Uterus (tissue), 2 donors: ENCODE data around the gene CLMN.

ENCODE experiments used
- CTCF ChIP-seq, 4 experiments: fragments of 200-600 bp in 2 of 4; fragments of 450-650 bp in 2 of 4; sonication (generic) in 2 of 4; IDR thresholded peaks; one replicate each; pipeline ENCODE4 v1.5.1; 2016 to 2019; ENCODE audit warnings: antibody characterized with exemption in 4 of 4, mild to moderate bottlenecking in 2 of 4, moderate library complexity in 1 of 4
- POLR2A ChIP-seq, 2 donors: fragments of 450-650 bp; IDR thresholded peaks; one replicate each; pipeline ENCODE4 v1.6.1; 2016; ENCODE audit warnings: antibody characterized with exemption in 2 of 2, mild to moderate bottlenecking in 1 of 2, moderate library complexity in 1 of 2

DNA sequence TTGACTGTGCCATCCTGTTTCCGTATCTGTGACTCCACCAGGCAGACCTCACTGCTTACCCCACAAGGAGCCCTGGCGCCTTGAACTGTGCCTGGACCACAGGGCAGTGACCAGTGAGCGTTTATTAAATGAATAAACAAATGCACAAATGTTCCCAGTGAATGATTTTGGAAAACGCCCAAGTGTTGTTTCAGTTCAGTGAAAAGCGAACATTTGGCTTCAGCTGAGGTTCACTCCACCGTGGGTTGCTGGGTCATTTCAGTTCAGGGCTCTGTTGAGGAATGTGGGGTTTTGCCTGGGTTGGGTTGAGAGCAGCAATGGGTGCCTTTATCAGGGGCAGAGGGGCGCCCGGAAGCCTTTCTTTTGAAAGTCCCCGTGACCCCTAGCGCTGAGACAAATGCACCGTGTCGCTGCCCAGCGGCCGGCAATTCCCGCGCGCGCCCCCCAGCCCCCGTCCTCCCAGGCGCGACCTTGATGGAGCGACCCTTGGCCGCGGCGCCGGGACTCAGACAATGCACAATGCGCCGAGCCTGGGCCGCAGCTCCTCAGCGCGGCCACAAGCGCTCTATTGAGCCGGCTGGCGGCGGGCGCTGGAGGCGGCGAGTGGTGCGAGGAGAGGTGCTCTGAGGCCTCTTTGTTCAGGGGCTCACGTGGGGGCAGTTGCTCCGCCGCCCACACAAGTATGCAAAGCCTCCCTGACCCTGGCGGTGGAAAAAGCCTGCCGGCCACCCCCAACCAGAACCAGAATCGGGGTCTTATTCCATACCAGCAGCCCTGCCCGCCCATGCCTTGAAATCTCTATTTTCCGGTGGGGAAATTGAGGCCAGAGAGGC is 40.5 kb upstream of the CLMN start:
- TF ChIP-seq CTCF (IDR thresholded peaks at IDR 0.05) (no peak), POLR2A (IDR thresholded peaks at IDR 0.05) (no peak)
